GM21717 (cell line): ENCODE results near the gene USP6.
"Not testable (repeated sequence)": the region's sequence is repeated elsewhere in the genome, so short reads cannot be mapped to it uniquely, and the experiment has no call there.

ENCODE experiments used
- ATAC-seq: cut with Tn5 transposase; IDR thresholded peaks from one replicate; pipeline ENCODE4 v1.9.1; 2021; ENCODE audit warnings: mild to moderate bottlenecking, moderate library complexity; ENCODE audit not compliant: unreplicated experiment

Gene USP6

DNA sequence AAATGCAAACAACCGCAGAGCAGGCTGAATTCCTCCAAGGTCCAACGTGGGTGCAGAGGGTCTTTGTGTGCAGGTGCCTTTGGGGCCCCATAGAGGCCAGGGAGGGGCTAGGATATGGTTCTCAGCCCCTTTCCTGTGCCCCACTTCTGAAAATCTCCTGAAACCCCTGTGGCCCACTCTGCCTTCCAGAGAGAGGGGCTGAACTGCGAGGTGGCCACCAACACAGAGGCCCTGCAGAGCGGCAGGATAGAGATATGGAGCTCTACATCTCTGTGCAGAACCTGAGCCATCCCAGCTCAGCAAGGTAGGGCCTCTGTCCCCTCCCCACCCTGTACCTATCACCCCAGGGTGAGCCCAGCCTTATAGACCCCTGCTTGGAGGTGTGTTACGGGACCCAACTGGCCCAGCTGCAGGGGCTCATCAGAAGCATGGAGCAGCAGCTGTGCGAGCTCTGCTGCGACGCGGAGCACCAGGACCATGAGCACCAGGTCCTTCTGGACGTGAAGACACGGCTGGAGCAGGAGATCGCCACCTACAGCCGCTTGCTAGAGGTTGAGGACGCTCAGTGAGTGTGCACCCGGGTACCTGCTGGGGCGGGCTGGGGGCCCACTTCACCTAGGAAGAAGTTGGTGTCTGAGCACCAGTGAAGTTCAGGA, 5.5 kb downstream of the USP6 start:
- ATAC-seq: no peak

DNA sequence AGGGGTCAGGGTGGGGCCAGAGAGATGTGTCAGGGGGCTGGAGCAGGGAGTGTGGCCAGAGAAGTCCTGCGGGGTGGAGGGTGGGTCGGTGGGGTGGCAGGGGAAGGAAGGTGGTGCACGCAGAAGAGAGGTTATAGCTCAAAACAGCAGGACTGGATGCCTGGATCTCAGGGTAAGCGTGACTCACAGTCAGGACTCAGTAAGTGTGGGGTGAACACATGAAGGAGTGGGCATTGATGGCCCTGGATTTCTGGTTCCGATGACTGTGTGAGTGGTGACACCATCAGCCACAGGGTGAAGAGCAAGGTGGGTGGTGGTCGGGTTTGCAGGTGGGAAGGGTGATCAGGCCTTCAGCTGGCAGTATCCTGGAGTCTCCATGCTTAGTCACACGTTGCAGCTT, 6.2 kb downstream of the USP6 start:
- not testable (repeated sequence) for ATAC-seq

DNA sequence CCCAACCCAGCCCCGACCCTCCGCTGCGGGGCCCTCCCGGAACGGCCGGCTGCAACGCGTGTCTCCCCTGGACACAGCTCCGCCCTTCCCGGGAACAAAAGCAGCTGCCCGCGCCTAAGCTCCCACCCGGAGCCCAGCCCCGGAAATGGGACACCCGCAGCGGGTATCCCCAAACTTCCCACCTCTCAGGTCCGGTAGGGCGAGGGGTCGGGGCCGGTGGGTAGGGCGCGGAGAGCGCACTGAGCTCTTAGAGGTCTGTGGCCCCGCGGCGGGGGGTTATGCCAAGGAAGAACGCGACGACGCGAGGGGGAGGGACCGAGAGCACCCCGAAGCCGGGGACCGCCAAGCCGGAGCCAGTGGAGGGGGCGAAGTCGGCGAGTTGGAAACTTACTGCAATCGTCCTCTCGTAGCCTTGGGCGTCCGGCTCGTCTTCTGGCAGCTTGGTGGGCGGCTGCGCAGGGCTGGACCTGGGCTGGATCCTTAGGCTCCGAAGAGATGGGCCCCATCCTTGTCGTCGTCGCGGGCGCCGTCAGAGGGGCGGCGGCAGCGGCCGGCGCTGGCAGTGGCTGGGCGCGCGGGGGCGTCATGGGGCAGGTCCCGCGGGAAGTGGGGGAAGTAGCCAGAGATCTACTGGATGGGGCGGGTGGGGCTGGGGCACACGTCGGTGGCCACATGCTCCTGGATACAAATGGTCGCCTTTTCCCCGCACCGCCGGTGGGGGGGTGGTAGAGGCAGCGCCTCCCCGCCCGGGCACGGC, 6.9 kb downstream of the USP6 start:
- no peak for ATAC-seq

DNA sequence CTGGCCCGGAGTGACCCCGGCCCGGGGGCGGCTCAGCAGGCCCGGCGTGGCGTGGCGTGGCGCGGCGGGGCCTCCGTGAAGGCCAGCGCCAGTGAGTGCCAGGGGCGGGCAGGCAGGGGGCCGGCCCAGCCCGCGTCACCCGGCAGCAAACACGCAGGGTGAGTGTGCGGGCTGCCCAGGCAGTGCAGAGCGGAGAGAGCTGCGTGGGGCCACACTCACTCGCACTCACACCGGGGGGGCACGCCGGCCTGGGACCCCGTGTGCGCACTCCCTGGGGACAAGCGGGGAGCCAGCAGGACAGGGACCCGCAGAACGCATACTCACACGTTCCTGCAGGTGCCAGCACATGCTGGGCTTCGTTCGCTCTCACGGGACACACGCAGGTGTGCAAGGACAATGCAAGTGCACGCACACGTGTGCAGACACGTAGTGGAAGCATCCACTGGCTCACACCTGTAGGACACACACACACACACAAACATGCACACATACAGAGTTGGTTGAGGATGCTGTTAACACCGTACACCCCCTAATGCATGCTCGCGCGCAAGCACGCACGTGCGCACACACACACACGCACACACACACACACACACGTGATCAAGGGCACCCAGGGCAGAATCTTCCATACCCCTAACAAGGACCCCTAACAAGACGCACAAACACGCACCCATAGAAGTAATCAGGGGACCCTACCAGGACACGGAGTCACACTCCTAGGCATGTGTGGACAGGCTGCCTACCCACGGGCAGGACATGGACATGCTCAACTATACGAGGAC, 7.7 kb downstream of the USP6 start:
- no peak for ATAC-seq

DNA sequence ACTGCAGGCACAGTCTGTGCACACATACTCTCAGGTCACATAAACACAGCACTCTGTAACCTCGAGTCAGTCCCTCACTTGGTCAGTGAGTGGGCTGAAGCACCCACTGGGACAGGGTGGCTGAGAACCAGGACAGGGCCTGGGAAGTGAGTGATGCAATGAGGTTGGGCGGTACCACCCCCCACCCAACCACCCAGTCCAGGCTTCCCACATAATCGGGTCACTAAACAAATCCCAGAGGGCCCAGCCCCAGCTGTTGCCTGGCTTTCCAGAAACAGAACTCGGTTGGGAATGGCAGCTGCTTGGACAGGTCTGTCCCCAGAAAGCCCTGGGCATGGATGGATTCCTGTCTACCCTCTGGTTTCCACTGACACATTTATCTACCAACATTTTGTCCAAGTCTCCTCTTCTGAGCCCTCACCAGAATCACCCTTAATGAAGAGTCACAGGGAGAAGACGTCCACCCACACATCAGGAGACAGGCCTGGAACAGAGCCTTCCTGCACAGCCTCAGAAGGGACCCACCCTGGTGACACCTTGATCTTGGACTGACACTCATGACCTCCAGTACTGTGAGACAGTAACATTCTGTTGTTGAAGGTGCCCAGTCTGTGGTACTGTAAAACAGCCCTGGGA, 8.4 kb downstream of the USP6 start:
- ATAC-seq: not testable (repeated sequence)

DNA sequence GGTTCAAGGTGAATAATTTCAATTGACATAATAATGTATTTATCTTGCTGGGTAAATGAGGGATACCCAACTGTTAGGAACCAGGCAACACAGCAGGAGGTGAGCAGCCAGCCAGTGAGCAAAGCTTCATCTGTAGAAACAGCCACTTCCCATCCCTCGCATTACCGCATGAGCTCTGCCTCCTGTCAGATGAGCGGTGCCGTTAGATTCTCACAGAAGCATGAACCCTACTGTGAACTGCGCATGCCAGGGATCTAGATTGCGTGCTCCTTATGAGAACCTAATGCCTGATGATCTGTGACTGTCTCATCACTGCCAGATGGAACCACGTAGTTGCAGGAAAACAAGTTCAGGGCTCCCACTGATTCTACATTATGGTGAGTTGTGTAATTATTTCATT, 9.1 kb downstream of the USP6 start:
- ATAC-seq: not testable (repeated sequence)

DNA sequence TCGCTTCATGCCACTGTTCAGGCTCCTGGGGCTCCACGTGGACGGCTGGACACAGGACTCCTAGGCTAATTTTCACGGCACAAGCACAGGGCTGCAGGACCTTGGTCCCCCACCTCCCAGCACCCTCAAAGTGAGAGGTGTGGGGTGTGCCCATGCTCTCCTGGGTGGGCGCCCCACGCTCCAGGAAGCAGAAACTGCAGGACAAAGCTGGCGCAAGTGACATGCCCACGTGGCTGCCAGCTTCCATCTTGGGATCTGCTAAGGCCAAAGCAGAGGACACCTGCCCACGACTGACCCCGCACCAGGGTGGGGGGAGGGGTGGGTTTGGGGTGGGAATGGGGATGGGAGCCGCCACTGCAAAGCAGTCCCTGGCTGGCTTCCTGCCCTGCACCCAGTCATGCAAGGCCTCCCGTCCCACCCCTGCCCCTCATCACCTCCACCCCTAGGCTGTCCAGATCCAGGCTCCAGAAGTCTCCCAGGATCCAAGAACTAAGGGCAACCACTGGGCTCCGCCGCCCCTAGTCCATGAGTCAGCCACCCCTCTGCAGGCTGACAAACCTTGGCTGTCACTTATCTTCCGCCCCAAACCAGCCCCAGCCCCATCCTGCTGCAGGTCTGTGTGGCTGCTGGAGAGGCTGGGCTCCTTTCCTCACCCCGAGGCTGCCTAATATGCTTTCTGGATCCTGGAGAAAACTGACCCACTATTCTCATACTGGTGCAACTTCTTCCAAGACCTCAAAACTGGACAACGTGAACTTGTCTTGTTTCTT, 11.1 kb downstream of the USP6 start:
- ATAC-seq: no peak

DNA sequence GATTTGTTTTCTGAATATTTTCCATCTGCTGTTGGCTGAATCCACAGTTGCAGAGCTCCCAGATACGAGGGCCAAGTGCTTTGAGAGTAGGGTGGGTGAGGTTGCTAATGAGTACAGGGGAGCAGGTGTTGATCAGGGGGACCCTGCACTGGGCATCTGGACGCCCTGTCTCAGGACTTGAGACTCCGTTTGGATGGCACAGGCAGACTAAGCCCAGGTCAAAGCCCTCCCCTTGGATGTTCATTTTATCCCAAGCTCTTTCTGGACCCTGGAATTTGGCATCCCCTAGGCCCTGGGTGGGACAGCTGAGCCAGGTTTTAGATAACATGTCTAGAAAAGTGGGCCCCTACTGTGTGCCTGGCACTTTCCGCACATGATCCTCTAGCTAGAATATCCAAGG, 12.1 kb downstream of the USP6 start:
- no peak for ATAC-seq

DNA sequence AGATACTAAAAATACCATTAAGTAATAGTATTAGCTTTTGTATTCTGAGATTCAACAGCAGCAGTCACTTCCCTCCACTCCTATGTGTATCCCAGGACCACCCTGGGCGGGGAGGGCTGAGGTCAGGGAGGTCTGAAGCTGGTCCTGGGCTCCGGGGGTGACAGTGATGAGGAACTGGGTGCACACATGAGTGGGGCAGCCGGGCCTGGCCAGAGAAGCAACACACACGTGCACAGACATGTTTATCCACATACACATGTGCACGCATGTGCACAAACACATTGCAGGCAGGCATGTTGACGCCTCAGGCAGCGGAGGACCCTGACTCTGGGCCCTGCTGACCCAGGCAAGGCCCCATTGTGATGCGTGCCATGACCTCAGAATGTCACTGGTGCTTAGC, 12.6 kb downstream of the USP6 start:
- not testable (repeated sequence) for ATAC-seq

DNA sequence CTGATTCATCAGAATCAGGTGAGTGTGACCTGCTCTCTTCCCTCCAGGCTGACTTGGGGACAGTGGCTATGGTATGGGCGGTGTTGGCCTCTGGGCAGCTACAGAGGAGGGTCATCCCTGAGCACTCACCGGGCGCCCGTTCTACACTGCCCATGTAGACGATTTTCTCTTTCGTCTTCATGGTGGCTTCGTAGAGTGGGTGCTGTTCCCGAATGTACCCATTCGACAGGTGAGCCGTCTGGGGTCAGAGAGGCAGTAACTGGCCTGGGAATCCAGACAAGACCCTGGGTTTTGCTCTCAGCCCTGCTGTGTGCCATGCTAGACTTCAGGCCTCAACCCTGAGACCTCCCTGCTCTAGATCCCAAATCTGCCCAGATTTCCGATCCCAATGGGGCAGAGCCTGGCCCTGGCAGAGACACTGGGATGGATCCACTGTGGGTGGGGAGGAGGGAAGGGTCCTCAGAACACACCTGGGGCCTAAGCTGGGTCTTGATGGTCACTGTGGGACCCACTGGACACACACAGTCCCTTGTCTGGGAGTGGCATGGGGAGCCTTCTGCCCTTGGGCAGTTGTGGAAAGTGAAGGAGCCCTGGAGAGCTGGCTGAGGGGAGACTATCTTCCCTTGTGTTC, 13.2 kb downstream of the USP6 start:
- no peak for ATAC-seq

DNA sequence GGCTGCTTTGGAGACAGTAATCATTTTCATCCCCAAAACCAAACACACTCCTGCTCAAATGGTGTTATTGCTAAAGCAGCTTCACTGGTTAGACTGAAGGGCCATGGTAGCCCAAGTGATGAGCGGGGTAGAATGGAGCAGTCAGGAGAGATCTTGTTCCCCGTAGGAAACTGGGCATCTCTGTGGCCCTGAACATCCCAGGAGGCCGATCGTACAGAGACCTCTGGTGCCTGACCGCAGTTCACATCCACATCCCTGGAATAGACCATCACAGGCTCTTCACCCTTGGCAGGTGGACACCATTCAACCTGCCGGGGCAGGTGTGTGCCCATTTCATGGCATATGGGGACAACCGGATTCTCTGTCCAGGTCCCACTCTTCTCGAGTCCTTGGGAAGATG, 13.9 kb downstream of the USP6 start:
- not testable (repeated sequence) for ATAC-seq

DNA sequence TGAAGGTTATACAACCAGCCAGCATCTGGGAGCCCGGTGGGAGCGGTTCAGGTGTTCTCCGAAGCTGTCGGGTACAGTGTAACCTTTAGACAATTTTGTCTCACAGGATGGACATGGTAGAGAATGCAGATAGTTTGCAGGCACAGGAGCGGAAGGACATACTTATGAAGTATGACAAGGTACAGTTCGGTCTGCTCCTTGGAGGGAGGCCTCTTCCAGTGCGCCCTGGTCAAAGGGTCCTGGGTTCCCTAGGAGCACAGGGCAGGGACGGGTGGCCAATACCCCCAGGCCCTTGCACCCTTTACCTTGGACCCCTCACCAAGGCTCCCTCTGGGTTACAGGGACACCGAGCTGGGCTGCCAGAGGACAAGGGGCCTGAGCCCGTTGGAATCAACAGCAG, 14.4 kb downstream of the USP6 start:
- ATAC-seq: not testable (repeated sequence)

DNA sequence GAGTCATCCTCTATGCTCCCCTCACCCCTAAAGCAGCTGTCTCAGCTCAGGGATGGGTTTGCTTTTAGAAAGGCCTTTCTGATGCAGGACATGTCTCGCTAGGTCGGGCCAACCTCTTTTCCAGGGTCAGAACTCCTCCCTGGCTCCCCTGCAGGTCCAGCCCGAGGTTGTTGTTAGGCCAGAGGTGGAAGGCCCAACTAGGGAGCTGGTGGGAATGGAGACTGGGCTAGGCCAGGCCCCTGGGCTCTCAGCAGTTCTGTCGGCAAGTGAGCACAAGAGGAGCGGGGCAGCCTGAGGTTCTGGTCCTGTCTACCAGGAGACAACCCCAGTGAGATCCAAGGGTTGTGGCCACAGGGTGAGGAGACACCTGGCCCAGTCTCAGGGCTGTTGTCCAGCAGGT, 14.9 kb downstream of the USP6 start:
- not testable (repeated sequence) for ATAC-seq

DNA sequence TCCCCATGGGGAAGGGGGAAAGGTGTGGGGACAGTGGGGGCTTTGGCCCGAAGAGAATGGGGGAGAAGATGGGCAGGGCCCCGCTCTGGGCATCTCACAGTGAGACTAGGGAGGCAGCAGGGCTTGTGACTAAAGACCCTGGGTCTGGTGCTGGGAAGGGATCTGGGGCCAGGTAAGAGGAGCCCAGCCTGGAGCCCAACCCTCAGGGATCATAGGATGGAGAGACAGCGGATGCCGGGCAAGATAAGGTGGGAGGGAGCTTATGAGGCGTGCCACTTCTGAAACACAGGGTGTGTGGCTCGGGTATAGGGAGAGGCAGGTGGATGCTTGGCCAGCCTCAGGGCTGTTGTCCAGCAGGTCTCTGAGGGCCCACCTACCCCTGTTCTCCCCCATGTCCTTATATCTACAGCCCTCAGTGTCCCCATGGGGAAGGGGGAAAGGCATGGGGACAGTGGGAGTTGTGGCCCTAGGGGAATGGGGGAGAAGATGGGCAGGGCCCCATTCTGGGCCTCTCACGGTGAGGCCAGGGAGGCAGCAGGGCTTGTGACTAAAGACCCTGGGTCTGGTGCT, 15.4 kb downstream of the USP6 start:
- no peak for ATAC-seq

DNA sequence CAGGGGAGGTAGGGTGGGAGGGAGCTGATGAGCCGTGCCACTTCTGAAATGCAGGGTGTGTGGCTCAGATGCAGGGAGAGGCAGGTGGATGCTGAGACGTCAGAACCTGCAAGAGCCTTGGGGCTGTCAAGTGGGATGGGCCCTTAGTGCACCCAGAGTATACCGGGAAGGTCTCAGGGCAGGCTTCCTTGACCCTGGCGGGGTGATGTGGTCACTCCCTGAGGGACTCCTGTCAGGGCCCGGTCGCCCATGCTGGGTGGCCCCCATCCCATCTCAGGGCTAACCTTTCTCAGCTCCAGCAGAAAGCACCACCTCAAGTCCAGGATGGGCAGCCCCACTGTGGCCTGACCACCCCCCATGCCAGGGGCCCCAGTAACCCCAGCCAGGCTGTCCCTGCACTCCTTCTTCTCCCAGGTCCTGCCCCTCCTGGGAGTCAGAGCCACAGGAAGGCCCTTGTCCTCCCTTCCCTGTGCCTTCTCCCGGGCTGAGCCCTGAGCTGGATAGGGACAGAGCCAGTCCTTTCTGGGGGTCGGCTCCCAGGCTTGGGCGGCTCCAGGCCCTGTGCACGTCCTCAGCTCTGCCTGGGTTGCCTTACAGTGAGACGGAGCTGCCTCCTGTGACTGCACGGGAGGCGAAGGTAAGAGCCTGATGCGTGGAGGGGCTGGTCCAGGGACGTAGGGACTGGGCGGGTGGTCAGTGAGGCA, 16.1 kb downstream of the USP6 start:
- not testable (repeated sequence) for ATAC-seq

DNA sequence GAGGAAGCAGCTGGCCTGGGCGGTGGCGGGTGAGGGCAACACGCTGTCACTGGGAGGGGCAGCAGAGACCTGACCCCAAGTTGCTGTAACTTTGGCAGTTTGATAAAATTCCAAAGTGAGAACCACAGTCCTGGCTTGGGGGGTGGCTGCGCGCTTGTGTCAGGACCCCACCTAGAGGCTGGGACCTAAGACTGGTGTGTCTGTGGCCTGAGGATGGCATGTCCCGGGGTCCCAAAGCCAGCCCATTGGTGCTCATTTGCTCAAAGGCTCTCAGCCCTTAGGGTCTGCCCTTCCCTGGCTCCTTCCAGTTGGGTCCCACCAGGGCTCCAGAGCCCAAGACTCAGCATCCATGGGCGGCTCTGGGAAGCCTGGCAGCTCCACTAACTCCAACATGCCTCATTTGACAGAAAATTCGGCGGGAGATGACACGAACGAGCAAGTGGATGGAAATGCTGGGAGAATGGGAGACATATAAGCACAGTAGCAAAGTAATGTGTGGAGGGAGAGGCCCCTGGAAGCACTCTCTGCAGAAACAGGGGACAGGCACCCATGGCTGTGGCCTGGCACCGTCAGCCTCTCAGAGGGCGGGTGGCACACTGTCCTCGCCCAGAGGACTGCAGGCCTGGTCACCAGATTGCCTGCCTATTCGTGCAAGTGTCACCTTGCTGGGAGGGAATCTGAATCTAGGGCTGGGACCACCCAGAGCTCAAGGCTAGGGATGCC, 16.8 kb downstream of the USP6 start:
- ATAC-seq: not testable (repeated sequence)

DNA sequence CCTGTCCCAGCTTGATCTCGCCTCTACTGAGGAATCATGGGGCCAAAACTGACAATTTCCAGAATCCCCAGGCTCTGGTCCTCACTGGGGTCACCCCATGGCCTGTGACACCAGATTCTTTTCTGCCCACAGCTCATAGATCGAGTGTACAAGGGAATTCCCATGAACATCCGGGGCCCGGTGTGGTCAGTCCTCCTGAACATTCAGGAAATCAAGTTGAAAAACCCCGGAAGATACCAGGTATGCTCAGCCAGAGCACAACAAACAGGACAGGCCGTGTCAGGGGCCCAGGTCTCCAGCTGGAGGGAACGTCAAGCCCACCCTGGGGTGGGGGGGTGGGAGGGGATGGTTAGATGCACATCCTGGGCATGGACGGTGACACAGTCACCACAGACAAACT, 17.5 kb downstream of the USP6 start:
- no peak for ATAC-seq

DNA sequence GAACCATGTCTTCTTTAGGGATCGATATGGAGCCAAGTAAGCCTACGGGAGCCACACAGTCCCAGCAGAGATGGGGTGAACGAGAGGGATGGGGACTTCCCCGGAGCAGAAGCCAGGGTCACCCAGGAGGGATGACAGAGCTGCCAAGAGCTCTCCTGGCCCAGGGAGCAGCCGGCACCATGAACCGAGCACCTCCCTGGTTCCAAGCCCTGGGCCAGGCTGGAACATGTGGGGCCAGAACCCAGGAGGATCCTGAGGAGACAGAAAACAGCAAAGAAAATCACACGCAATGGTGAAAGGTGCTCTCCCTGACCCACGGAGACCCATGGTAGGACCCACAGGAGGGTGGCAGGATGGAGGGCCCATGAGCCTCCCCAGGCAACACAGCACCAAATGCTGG, 18.1 kb downstream of the USP6 start:
- not testable (repeated sequence) for ATAC-seq
